ENCODE measurements around the gene IFT122. TPM values are rescaled to one million over a fixed set of nuclear protein-coding genes. Genes with fewer than 3 reads are reported as not detected.

IFT122 gene
- polyA plus RNA-seq, 1 experiment = 27.8 TPM

DNA sequence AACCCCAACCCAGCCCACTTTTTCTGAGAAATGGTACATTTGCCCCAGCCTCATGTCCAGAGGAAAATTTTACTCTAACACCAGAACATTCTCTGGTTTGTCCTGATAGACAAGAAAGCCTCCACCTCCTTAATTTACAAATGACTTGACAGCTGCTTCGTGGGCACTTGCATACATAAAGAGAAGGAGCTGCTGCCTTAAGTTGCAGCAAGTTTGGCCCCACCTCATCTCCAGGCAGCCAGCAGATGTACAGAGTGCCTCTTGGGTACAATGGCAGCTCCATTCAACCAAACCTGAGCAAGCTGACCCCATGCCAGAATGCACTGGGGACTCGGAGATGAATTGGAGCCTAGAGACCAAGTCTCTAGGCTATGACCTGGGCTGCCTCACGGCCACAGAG lies 96.8 kb downstream of the IFT122 start:
- H3K4me3 ChIP-seq (ENCODE audit: low read depth, low read length) = no peak overlapping the region
- peaks cover 3% of the 10 kb centered on the region for H3K27me3 ChIP-seq (ENCODE audit: control insufficient read depth, insufficient read depth, low read length)
- TF ChIP-seq, protein P1, sequence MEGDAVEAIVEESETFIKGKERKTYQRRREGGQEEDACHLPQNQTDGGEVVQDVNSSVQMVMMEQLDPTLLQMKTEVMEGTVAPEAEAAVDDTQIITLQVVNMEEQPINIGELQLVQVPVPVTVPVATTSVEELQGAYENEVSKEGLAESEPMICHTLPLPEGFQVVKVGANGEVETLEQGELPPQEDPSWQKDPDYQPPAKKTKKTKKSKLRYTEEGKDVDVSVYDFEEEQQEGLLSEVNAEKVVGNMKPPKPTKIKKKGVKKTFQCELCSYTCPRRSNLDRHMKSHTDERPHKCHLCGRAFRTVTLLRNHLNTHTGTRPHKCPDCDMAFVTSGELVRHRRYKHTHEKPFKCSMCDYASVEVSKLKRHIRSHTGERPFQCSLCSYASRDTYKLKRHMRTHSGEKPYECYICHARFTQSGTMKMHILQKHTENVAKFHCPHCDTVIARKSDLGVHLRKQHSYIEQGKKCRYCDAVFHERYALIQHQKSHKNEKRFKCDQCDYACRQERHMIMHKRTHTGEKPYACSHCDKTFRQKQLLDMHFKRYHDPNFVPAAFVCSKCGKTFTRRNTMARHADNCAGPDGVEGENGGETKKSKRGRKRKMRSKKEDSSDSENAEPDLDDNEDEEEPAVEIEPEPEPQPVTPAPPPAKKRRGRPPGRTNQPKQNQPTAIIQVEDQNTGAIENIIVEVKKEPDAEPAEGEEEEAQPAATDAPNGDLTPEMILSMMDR (IDR thresholded peaks at IDR 0.05; ENCODE audit: insufficient read depth, low read depth, low read length) = no peak
- no peaks in the 10 kb centered on the region for H3K36me3 ChIP-seq (ENCODE audit: control insufficient read depth, insufficient read depth, low read length)
- DNase-seq (ENCODE audit: low read depth) = no peak
- ChIA-PET POLR2A (no interaction called here), CTCF (interaction anchor here (0.6 kb wide), 1 partner anchor 566 kb away, joined by 3 read pairs; no protein-coding TSS in a partner anchor)

DNA sequence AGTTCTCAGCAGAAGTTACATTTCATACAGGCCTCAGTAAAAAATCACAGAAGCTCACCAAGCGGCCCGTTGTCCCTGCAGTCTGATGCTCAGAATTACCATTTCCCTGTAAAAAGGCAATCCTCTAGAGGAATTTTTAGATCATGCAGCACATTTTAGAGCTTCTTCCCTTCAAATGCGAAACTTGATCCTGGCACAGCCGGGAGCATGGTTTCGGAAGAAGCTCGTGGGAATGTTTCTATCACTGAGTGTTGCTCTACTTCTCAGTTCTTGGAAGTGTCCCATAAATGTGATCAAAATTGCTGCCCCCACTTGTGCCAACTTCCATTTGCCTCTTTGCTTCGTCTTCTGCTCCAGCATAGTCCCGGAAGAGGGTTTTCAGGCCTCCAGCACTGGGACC lies 99.2 kb downstream of the IFT122 start:
- TF ChIP-seq, protein P1 (IDR thresholded peaks at IDR 0.05; ENCODE audit: insufficient read depth, low read depth, low read length) = no peak
- ChIA-PET POLR2A (no interaction called here), CTCF (interaction anchor here (1.5 kb wide), 1 partner anchor 11 kb away, joined by 4 read pairs; no protein-coding TSS in a partner anchor)
- H3K27me3 ChIP-seq (ENCODE audit: control insufficient read depth, insufficient read depth, low read length) = peaks cover 3% of the 10 kb centered on the region
- no peak for DNase-seq (ENCODE audit: low read depth)
- no peaks in the 10 kb centered on the region for H3K36me3 ChIP-seq (ENCODE audit: control insufficient read depth, insufficient read depth, low read length)
- H3K4me3 ChIP-seq (ENCODE audit: low read depth, low read length) = no peak overlapping the region

DNA sequence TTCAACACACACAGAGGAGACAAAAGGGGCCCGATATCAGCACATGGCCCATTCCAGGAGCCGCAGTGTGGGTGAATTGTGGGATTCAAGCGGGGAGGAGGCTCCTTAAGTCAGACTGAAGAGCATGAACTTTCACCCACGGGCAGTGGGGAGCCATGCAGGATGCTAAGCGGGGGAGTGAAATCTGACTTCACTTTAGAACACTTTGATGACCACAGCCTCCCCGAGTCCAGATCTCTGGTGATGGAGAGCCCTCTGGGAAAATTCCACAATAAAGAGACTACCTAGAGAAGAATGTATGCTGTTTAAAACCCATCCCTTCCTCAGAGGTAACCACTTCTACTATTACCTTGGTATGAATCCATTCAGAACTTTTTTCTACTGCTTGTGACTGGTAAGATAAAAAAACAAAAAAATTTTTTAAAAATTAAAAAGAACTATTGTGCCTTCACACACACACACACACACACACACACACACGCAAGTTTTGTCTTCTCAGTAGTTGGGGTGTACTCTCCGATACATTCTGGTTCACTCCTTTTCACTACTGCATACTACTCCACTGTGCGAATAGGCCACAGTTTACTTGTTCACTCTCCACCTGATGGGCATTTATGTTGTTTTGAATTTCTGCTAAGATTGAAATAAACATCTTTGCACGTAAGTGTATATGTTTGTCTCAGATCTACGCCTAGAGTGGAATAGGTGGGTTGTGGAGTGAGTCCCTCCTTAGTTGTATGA lies 100.9 kb downstream of the IFT122 start:
- H3K4me3 ChIP-seq (ENCODE audit: low read depth, low read length) = no peak overlapping the region
- H3K27me3 ChIP-seq (ENCODE audit: control insufficient read depth, insufficient read depth, low read length) = peaks cover 3% of the 10 kb centered on the region
- CTCF ChIA-PET = no interaction called here
- no peak for DNase-seq (ENCODE audit: low read depth)
- POLR2A ChIA-PET = no interaction called here
- TF ChIP-seq, protein P1 (IDR thresholded peaks at IDR 0.05; ENCODE audit: insufficient read depth, low read depth, low read length) = no peak
- H3K36me3 ChIP-seq (ENCODE audit: control insufficient read depth, insufficient read depth, low read length) = no peaks in the 10 kb centered on the region

DNA sequence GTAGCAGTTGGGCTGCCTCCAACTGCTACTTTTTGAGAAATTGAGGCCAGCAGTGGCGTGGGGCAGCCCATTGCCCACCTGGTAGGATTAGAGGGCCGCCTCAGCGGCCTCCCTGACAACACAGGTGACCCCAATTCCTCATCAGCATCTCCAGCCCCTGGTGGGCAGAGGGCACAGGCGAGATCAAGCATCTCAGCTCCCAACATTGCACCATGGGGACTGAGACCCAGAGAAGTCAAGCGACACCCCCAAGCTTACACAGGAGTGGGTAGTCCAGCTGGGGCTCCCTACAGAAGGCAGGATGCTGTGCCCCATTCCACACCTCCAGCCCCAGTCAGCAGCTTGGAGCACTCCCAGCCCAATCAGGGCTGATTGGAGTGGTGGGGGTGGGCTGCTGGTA lies 102.7 kb downstream of the IFT122 start:
- POLR2A ChIA-PET = no interaction called here

DNA sequence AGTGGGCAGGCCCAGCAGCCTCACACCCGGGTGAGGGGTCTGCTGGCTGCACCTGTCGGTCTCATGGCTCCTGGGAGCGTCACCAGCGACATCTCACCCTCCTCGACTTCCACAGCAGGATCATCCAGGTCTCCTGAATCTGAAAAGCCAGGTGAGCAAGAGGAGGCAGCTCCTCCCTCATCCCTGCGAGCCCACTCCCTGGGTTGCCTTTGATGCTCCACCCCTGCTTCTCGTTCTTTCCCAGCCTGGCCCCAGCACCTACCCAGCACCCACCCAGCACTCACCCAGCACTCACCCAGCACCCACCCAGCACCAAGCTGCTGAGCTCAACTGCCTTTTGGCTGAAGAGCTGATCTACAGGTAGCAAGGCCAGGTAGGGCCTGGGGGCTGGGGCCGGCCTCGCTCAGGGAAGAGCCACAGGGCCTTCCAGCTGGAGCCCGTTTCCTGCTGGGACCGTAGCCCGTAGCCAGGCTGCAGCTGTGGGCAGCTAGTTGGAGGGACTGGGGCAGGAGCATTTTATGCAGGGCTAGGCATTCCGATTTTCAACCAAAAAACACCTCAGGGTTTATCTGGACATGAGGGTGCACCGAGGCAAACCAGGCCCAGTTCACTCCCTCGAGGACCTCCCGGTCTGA lies 103.2 kb downstream of the IFT122 start, which contains the start of gene H1-8:
TSS of gene H1-8 (plus strand) at position 20 of the 635 bp plus-strand sequence. CDS start at position 64, 44 bp downstream.
- no peak for DNase-seq (ENCODE audit: low read depth)
- CTCF ChIA-PET = no interaction called here
- POLR2A ChIA-PET = no interaction called here
- Histone ChIP-seq H3K36me3 (ENCODE audit: control insufficient read depth, insufficient read depth, low read length) (no peaks in the 10 kb centered on the region), H3K4me3 (ENCODE audit: low read depth, low read length) (no peak within 1 kb of the TSS), H3K27me3 (ENCODE audit: control insufficient read depth, insufficient read depth, low read length) (no peaks in the 10 kb centered on the region)
- TF ChIP-seq, protein P1 (IDR thresholded peaks at IDR 0.05; ENCODE audit: insufficient read depth, low read depth, low read length) = no peak

More for the DNA sequence above, 102.7 kb downstream of the IFT122 start:
- DNase-seq (ENCODE audit: low read depth) = no peak
- Histone ChIP-seq H3K36me3 (ENCODE audit: control insufficient read depth, insufficient read depth, low read length) (no peaks in the 10 kb centered on the region), H3K4me3 (ENCODE audit: low read depth, low read length) (no peak overlapping the region), H3K27me3 (ENCODE audit: control insufficient read depth, insufficient read depth, low read length) (no peaks in the 10 kb centered on the region)
- TF ChIP-seq, protein P1 (IDR thresholded peaks at IDR 0.05; ENCODE audit: insufficient read depth, low read depth, low read length) = no peak
- CTCF ChIA-PET = no interaction called here
